GM19467 (cell line): ENCODE results near the gene DIRAS1.
A peak's percentile ranks its signal among the peaks of the same experiment; 100 is the strongest.
"Not testable (repeated sequence)": the region's sequence is repeated elsewhere in the genome, so short reads cannot be mapped to it uniquely, and the experiment has no call there.

Experiments used
- ATAC-seq: cut with Tn5 transposase; IDR thresholded peaks from one replicate; pipeline ENCODE4 v1.9.1; 2021; ENCODE audit warnings: mild to moderate bottlenecking, moderate library complexity; ENCODE audit not compliant: unreplicated experiment

Gene DIRAS1

DNA sequence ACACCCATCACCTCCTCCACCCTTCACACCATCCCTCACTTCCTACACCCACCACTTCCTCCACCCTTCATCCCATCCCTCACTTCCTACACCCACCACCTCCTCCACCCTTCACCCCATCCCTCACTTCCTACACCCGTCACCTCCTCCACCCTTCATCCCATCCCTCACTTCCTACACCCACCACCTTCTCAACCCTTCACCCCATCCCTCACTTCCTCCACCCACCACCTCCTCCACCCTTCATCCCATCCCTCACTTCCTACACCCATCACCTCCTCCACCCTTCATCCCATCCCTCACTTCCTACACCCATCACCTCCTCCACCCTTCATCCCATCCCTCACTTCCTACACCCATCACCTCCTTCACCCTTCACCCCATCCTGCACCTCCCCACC lies 7.1 kb downstream of the DIRAS1 start:
- not testable (repeated sequence) for ATAC-seq

DNA sequence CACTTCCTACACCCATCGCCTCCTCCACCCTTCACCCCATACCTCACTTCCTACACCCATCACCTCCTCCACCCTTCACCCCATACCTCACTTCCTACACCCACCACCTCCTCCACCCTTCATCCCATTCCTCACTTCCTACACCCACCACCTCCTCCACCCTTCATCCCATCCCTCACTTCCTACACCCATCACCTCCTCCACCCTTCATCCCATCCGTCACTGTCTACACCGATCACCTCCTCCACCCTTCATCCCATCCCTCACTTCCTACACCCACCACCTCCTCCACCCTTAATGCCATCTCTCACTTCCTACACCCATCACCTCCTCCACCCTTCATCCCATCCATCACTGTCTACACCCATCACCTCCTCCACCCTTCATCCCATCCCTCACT lies 8.0 kb downstream of the DIRAS1 start:
- not testable (repeated sequence) for ATAC-seq

GRCh38 chr19:2711875-2712205 lies 9.3 kb downstream of the DIRAS1 start:
- no peak for ATAC-seq

DNA sequence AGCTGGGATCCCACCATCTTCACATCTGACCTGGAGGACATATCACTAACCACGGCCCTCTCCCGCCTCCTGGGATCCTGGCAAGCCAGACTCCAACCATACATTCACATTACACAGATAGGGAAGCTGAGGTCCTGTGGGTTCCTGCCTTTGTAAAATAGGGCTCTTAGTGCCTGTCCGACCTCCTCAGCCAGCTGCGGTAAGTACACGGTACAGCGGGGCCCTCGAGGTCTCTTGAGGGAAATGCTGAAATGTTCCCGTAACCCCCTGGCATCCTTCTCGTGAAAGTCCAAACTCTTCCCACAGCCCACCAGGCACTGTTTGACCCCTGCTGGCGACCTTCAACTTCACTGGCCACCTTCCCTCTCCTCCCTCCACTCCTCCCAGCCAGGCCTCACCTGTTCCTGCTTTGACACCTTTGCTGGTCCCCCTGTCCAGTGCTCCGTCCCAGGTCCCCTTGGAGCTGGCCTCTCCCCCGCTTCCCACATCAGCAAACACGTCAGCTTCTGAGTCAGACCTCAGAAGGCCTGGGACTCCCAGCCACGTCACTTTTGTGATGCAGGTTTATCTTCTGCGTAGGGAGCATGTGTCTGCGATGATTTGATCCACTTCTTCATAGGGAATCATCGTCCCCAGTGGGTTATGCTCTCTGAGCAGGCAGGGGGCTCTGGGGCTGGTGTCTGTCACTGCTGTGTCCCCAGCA lies 9.8 kb downstream of the DIRAS1 start:
- no peak for ATAC-seq

DNA sequence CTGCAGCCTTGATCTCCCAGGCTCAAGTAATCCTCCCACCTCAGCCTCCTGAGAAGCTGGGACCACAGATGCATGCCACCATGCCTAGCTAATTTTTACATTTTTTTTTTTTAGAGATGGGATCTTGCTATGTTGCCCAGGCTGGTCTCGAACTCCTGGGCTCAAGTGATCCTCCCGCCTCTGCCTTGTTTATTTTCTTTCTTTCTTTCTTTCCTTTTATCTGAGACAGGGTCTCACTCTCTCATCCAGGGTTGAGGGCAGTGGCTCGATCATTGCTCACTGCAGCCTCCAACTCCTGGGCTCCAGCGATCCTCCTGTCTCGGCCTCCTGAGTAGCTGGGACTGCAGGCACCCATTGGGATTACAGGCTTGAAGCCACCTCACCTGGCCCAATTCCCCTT lies 14.9 kb downstream of the DIRAS1 start:
- no peak for ATAC-seq

DNA sequence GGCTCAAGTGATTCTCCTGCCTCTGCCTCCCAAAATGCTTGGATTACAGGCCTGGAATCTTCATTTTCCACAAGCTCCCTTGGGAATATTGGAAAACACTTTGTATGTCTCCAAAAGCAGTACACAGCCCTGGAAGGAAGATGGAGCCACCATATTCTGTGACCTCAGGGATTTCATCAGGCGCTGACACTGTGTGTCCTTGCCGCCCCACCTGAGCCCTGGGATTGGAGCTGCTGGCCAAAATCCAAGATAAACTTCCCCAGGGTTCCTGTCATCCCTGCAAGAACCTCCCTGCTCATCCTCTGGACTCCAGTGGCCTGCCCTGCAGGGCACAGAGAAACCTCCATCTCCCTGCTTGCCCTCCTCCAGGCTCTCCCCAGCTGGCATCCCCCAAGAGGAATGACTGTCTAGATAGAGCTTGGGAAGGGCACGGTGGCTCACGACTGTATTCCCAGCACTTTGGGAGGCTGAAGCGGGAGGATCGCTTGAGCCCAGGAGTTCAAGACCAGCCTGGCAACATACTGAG lies 17.4 kb downstream of the DIRAS1 start:
- no peak for ATAC-seq

- no peak for ATAC-seq
Observed at GRCh38 chr19:2703077-2703437, 18.1 kb downstream of the DIRAS1 start.

DNA sequence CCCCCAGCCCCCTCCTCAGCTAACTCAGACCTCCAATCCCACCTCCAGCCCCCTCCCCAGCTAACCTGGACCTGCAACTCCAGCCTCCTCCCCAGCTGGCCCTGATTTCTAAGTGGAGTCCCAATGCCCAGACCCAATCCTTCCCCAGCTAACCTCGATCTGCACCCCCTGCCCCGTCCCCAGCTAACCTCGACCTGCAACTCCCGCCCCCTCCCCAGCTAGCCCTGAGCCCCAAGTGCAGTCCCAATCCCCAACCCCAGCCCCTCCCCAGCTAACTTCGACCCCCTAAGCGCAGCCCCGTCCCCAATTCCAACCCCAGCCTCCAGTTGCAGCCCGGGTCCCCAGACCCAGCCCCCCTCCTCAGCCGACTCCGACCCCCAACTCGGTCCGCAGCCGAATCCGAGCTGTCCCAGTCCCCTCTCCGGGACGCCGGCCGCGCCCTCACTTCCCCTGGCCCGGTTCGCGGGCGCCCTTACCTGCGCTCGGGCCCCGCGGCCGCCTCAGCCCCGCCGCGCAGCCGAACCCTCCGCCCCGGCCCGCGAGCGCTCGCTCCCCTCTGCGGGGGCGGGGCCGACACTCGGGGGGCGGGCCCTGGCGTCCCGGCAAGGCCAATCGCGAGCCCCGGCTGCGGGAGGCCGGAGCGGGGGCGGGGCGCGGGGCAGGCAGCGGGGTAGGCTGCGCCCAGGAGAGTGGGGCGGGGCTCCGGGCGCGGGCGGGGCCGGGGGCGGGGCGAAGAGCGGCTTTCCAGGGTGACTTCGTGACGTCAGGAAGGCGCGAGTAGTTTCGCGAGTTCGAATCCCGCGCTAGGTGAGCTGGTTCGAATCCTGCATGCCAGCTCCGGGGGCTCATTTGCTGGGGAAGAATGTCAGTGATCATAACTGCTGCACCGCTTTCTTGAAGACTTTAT lies 18.7 kb downstream of the DIRAS1 start, which contains the start of gene GNG7:
Gene GNG7, minus strand, starts transcription at position 525 of the 907 bp plus-strand sequence. CDS start 182,006 bp downstream, outside the sequence.
- peak; percentile 71 for ATAC-seq

- ATAC-seq: no peak
Observed at GRCh38 chr19:2701361-2702169, 19.6 kb downstream of the DIRAS1 start.

DNA sequence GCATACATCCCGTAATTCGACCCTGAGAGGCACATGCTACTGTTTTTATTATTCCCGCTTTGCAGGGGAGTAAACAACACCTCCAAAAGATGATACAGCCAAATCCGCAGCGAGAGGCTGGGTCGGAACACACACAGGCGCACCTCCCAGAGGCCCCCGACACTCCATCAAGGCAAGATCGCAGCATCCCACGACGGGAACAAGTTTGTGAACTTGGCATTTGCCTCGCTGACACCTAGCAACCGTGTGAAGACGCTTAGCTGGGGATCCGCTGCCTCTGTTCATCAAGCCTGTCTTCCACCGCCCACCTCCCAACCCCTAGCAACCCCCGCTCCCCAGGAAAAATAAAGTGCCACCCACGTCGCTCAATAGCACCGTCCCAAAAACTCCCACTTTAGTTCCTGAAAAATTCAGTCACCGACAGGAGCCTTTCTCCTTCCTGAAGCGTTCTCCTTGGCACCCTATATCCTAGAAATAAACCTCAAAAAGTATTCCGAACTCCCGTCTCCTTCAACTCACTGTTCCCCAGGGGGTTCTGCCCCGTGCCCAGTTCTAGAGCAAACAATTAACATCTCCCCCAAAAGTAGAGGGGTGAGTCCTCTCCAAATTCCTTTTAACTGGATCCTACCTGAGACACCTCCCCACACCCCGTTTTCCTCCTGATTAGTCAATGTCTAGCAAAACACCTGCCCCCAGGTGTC lies 20.4 kb downstream of the DIRAS1 start:
- no peak for ATAC-seq

DNA sequence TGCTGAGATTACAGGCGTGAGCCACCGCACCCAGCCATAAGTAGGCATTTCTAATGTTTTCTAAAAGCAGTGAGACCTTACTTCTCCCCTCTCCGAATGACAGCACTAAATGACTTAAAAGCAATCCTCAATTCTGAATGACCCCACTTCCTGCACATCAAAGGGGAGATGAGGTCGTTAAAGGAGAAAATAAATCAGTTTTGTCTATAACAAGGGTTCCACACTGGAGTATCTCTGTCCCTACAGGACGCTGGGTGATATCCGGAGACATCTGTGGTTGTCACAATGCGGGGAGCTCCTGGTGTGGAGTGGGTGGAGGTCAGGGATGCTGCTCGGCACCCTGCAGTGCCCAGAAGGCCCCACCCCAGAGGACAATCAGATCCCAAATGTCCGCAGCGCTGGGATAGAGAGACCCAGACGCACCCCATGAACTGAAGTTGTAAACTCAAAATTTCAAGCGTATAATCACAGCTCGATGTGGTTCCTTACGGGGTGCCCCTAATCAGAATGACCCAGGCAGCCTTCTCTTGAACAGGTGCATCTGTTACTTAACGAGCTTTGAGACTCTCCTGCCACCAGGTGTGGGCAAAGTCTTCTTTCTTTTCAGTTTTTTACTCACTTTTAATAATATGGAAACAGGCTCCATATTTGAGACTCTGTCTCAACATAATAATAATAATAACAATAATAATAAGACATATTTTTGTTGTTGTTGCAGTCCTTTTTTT lies 21.6 kb downstream of the DIRAS1 start:
- no peak for ATAC-seq

- no peak for ATAC-seq
Observed at GRCh38 chr19:2694196-2694595, 27.0 kb downstream of the DIRAS1 start.

GRCh38 chr19:2693492-2694160 lies 27.5 kb downstream of the DIRAS1 start:
- no peak for ATAC-seq

DNA sequence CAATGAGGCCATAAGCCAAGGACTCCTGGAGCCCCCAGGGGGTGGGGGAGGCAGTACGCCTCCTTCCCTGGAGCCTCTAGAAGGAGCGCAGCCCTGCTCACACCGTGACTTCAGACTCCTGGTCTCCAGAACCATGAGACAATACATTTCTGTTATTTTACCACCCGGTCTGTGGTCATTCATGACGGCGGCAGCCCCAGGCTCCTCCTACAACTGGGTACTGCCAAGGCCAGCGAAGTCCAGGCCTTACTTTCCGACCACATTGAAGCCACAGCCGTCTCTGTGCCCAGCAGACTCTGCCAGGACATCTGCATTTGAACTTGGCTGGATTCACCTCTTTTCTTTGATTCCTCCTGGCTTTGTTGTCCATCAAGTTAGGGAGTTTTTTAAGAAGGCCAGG lies 29.2 kb downstream of the DIRAS1 start:
- no peak for ATAC-seq

- no peak for ATAC-seq
Observed at GRCh38 chr19:2690856-2691255, 30.3 kb downstream of the DIRAS1 start.

DNA sequence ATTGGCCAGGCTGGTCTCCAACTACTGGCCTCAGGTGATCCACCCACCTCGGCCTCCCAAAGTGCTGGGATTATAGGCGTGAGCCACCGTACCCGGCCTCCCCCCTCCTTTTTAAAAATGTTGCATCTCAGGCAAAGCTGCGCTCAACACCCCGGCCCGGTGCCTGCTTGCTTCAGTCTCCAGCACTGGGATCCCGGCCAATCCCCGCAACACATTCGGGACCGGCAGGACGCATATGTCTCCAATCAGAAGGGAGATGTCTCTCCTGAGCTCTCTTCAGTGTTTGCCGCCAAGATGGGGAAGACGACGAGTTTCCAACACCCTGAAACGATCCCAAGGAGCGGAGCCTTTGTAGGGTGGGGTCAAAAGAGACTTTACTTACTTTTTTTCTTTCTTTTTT lies 34.8 kb downstream of the DIRAS1 start:
- no peak for ATAC-seq

GRCh38 chr19:2685204-2685704 lies 35.9 kb downstream of the DIRAS1 start:
- no peak for ATAC-seq

DNA sequence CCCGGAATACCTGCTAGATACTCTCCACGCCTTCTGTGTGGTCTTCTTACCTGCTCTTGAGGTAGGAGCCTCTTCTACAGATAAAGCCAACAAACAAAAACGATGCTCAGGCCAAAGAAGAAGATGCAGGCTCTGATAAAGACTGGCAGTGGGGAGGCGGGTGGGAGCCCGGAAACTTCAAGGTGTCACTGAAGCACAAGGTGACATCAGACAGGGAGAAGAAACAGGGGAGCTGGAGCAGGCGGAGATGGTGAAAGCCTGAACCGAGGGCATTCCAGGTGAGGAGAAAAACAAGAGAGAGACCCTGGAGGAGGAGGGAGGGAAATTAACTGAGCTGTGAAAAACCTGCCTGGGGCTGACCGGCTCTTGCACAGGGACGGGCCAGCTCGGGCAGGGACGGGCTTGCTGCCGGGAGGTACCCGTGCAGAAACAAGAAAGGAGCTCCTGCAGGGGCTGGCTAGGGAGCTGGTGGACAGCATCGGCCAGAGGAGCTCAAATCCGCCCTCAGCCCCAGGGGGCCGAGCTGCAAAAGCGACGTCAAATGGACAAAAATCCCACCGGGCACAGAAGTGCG lies 37.7 kb downstream of the DIRAS1 start:
- ATAC-seq: no peak

DNA sequence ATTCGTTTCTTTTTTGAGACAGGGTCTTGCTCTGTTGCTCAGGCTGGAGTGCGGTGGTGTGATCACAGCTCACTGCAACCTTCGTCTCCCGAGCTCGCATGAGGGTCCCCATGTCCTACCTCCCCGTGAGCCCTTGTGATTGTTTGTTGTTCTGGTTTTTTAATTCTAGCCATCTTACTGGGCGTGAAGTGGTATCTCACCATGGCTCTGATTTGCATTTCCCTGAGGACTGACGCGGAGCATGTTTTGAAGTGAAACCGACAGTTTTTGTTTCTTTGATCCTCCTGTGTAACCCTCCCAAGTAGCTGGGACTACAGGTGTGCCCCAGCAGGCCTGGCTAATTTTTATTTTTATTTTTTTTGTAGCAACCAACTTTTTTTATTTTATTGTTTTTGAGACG lies 40.4 kb downstream of the DIRAS1 start:
- ATAC-seq: no peak
